CD4-positive, alpha-beta T cell treated with Interleukin-15 for 4 hours (primary cell): ENCODE measurements around the gene CHRNB2.

Source experiments
- DNase-seq: peaks from one replicate; pipeline ENCODE4 v3.0.0-alpha.2; 2020; ENCODE audit warnings: low spot score

CHRNB2 gene

GRCh38 chr1:154611150-154611862 is 43.7 kb downstream of the CHRNB2 start:
- DNase-seq: no peak

GRCh38 chr1:154614247-154614646 is 46.7 kb downstream of the CHRNB2 start:
- DNase-seq: no peak

GRCh38 chr1:154614901-154615300 is 47.3 kb downstream of the CHRNB2 start:
- no peak for DNase-seq

GRCh38 chr1:154615411-154615810 is 47.8 kb downstream of the CHRNB2 start:
- DNase-seq: no peak

- no peak for DNase-seq
These were observed 49.2 kb downstream of the CHRNB2 start for GRCh38 chr1:154616659-154617345.

- no peak for DNase-seq
These were observed 51.8 kb downstream of the CHRNB2 start for GRCh38 chr1:154619181-154619948.

- DNase-seq: no peak
These were observed 53.2 kb downstream of the CHRNB2 start for GRCh38 chr1:154620751-154621150.

GRCh38 chr1:154621875-154622274 is 54.3 kb downstream of the CHRNB2 start:
- DNase-seq: no peak

- DNase-seq: no peak
These were observed 55.0 kb downstream of the CHRNB2 start for GRCh38 chr1:154622503-154623039.

- DNase-seq: no peak
These were observed 55.8 kb downstream of the CHRNB2 start for GRCh38 chr1:154623358-154623757.

- DNase-seq: no peak
These were observed 57.4 kb downstream of the CHRNB2 start for GRCh38 chr1:154624746-154625643.

- no peak for DNase-seq
These were observed 59.1 kb downstream of the CHRNB2 start for GRCh38 chr1:154626456-154627256.

- peak; percentile 88 for DNase-seq
These were observed 59.9 kb downstream of the CHRNB2 start for GRCh38 chr1:154627257-154628120.

GRCh38 chr1:154628121-154628405 is 60.5 kb downstream of the CHRNB2 start:
- no peak for DNase-seq

- DNase-seq: no peak
These were observed 61.6 kb downstream of the CHRNB2 start for GRCh38 chr1:154629061-154629674.
